Adrenal gland (tissue), 12 donors: ENCODE results near the gene FGF21. TPM values are rescaled to one million over a fixed set of nuclear protein-coding genes. Genes with fewer than 3 reads are reported as not detected.

Experiments
- DNase-seq, 7 donors: peaks; one replicate each; pipeline ENCODE4 v3.0.0-alpha.2; 2019 to 2020
- H3K27ac ChIP-seq, 5 donors: fragments of 200-600 bp; sonication (generic) in 4 of 5; 1 replicate in 3 of 5; 2 replicates in 2 of 5; pipeline versions ENCODE4 v1.5.1 to v1.8.0; 2016 to 2020; ENCODE audit warnings: mild to moderate bottlenecking in 1 of 5
- H3K27me3 ChIP-seq: fragments of 200-600 bp; 2 replicates; pipeline ENCODE4 v1.8.0; 2021
- H3K36me3 ChIP-seq, 2 donors: fragments of 200-600 bp; replicated peaks in 1 of 2; 1 replicate in 1 of 2; 2 replicates in 1 of 2; pipeline versions ENCODE4 v1.5.1 to v1.8.0; 2018 to 2022
- H3K4me1 ChIP-seq, 2 donors: fragments of 200-600 bp; replicated peaks in 1 of 2; 1 replicate in 1 of 2; 2 replicates in 1 of 2; pipeline versions ENCODE4 v1.5.1 to v1.8.0; 2018 to 2021
- H3K4me3 ChIP-seq, 4 donors: fragments of 200-600 bp; sonication (generic) in 3 of 4; one replicate each; pipeline ENCODE4 v1.5.1; 2016 to 2018
- H3K9me3 ChIP-seq, 3 donors: fragments of 200-600 bp; sonication (generic) in 1 of 3; replicated peaks in 1 of 3; 1 replicate in 2 of 3; 2 replicates in 1 of 3; pipeline versions ENCODE4 v1.5.1 to v1.8.0; 2016 to 2021
- CTCF ChIP-seq, 6 experiments: fragments of 450-650 bp in 4 of 6; fragments of 200-600 bp in 2 of 6; sonication (generic) in 1 of 6; IDR thresholded peaks; 1 replicate in 5 of 6; 2 replicates in 1 of 6; pipeline versions ENCODE4 v1.5.1 to v1.8.0; 2016 to 2021; ENCODE audit warnings: antibody characterized with exemption in 6 of 6, mild to moderate bottlenecking in 2 of 6, moderate library complexity in 1 of 6
- POLR2A ChIP-seq, 2 donors: fragments of 450-650 bp; IDR thresholded peaks; one replicate each; pipeline ENCODE4 v1.6.1; 2017; ENCODE audit warnings: antibody characterized with exemption in 2 of 2, mild to moderate bottlenecking in 2 of 2, moderate library complexity in 1 of 2
- WGBS, 4 donors: extraction: QIAGEN DNeasy Blood & Tissue Kit in 2 of 4; methylation state at CpG; one replicate each; pipeline versions ENCODE4 v1.1.5 to v1.1.7; 2013 to 2017; 5-methylcytosine and 5-hydroxymethylcytosine counted together
- intact Hi-C, 2 donors: fragments of 100-400 bp; cut with DNase I; formaldehyde crosslinking; loops; one replicate each; pipeline versions ENCODE4 v1.14.1 to v1.15.0; 2022 to 2023
- polyA plus RNA-seq, 3 donors: library from polyadenylated mRNA; stranded (reverse); fragments of 200-250 nt in 2 of 3; fragments of 350-450 nt in 1 of 3; fragmentation: Illumina TruSeq in 1 of 3; extraction: RNeasy Lipid Tissue Mini Kit (QIAGEN cat#74804) in 1 of 3; gene quantifications; one replicate each; pipeline ENCODE4 v1.2.3, GENCODE V29; 2013 to 2014
- total RNA-seq, 9 donors: library from RNA; depleted of rRNA in 4 of 9; stranded (reverse); fragments of >200 nt in 4 of 9; fragments of 120-200 nt in 1 of 9; fragmentation: NEBNext Ultra II Directional in 1 of 9; extraction: Animal tissue kit (Norgen Biotek cat#: 25700) in 1 of 9; gene quantifications; one replicate each; pipeline versions ENCODE4 v1.1.0 to v1.2.4, GENCODE V29; 2013 to 2023
- donor health status: healthy with polysubstance abuse.
- donor health status: Bipolar disorder and iron deficiency.
- donor health status: DM: yes; HTN: yes; CAD: no.
- donor health status: DM: no; HTN: no; CAD: no.
- donor health status: DM: no; HTN: no; CAD: no.
- donor health status: DM: yes; HTN: yes; CAD: no.

Gene FGF21
- total and polyA plus RNA-seq, 12 donors, result not detected

GRCh38 chr19:48734625-48735024, 20.7 kb upstream of the FGF21 start:
- TF ChIP-seq POLR2A (IDR thresholded peaks at IDR 0.05), result no peak
- no peaks in the 10 kb centered on the region for H3K36me3 ChIP-seq
- intact Hi-C loops, result loop anchor here in 1 of 2 donors (10.0 kb wide), 1 partner anchor 60 kb away; the partner anchor contains the start of gene NTN5
- no peaks in the 10 kb centered on the region for H3K27me3 ChIP-seq
- WGBS, 4 donors, result 96 to 100% (median 99%) methylated on average over 9 of the region's 9 CpGs
- H3K27ac ChIP-seq, result no peak overlapping the region
- peaks cover 9 to 11% of the 10 kb centered on the region in 2 donors for H3K4me1 ChIP-seq
- no peak overlapping the region for H3K4me3 ChIP-seq
- DNase-seq, result no peak
- H3K9me3 ChIP-seq, result no peaks in the 10 kb centered on the region

- Histone ChIP-seq H3K36me3 (no peaks in the 10 kb centered on the region), H3K9me3 (no peaks in the 10 kb centered on the region), H3K27ac (no peak overlapping the region), H3K4me1 (peaks cover 13 to 16% of the 10 kb centered on the region in 2 donors), H3K4me3 (no peak overlapping the region), H3K27me3 (no peaks in the 10 kb centered on the region)
- TF ChIP-seq POLR2A (IDR thresholded peaks at IDR 0.05) (no peak), CTCF (IDR thresholded peaks at IDR 0.05) (no peak)
- intact Hi-C loops, result loop anchor here in 1 of 2 donors (10.0 kb wide), 1 partner anchor 60 kb away; the partner anchor contains the start of gene NTN5
- WGBS, 4 donors, result 56 to 81% (median 73%) methylated on average over 22 to 38 of the region's 38 CpGs
- DNase-seq, result no peak
Observed at GRCh38 chr19:48735031-48735615, 20.2 kb upstream of the FGF21 start.

GRCh38 chr19:48737360-48737998, 17.8 kb upstream of the FGF21 start:
- no peaks in the 10 kb centered on the region for H3K9me3 ChIP-seq
- H3K27ac ChIP-seq, result peak overlapping the region in 1 of 5 donors; percentile 44
- TF ChIP-seq CTCF (IDR thresholded peaks at IDR 0.05) (no peak), POLR2A (IDR thresholded peaks at IDR 0.05) (no peak)
- intact Hi-C loops, result loop anchor here in 1 of 2 donors (10.0 kb wide), 1 partner anchor 63 kb away; the partner anchor contains the start of gene NTN5
- no peak overlapping the region for H3K4me3 ChIP-seq
- peak; percentile 73 to 86 (median 84) for DNase-seq
- H3K36me3 ChIP-seq, result no peaks in the 10 kb centered on the region
- H3K4me1 ChIP-seq, result peaks cover 24 to 25% of the 10 kb centered on the region in 2 donors
- H3K27me3 ChIP-seq, result no peaks in the 10 kb centered on the region
- WGBS, 4 donors, result 47 to 68% (median 50%) methylated on average over 22 of the region's 22 CpGs

- Histone ChIP-seq H3K4me3 (peak overlapping the region in 2 of 4 donors; percentile 13 to 50), H3K36me3 (no peaks in the 10 kb centered on the region), H3K9me3 (no peaks in the 10 kb centered on the region), H3K4me1 (peaks cover 24 to 25% of the 10 kb centered on the region in 2 donors), H3K27ac (peak overlapping the region in 4 of 5 donors; percentile 45 to 93 (median 76)), H3K27me3 (no peaks in the 10 kb centered on the region)
- intact Hi-C loops, result loop anchor here in 1 of 2 donors (10.0 kb wide), 1 partner anchor 64 kb away; the partner anchor contains the start of gene NTN5
- peak; percentile 95 to 98 (median 96) for DNase-seq
- TF ChIP-seq POLR2A (IDR thresholded peaks at IDR 0.05) (peak in 1 of 2 donors; percentile 71), CTCF (IDR thresholded peaks at IDR 0.05) (peak in 3 of 6 experiments; percentile 38 to 72 (median 60))
- WGBS, 4 donors, result 1 to 15% (median 2%) methylated on average over 5 to 93 of the region's 96 CpGs
Observed at GRCh38 chr19:48738557-48739403, 16.5 kb upstream of the FGF21 start.
